Nephron progenitor cell (in vitro differentiated cells): ENCODE results near the gene ZNF804A.

Experiments
- DNase-seq: peaks from one replicate; pipeline ENCODE4 v3.0.0; 2021
- H3K27ac Mint-ChIP-seq: 2 replicates; pipeline ENCODE4 v1.8.0; 2021; ENCODE audit warnings: mild to moderate bottlenecking, moderate library complexity, mixed read lengths
- H3K27me3 Mint-ChIP-seq: 2 replicates; pipeline ENCODE4 v1.8.0; 2021; ENCODE audit warnings: mild to moderate bottlenecking, low read depth, mixed read lengths; ENCODE audit not compliant: poor library complexity
- H3K36me3 Mint-ChIP-seq: 2 replicates; pipeline ENCODE4 v1.8.0; 2021; ENCODE audit warnings: low read depth, mixed read lengths
- H3K4me1 Mint-ChIP-seq: 2 replicates; pipeline ENCODE4 v1.8.0; 2021; ENCODE audit warnings: mixed read lengths
- H3K4me3 Mint-ChIP-seq: 2 replicates; pipeline ENCODE4 v1.8.0; 2021; ENCODE audit warnings: mild to moderate bottlenecking, moderate library complexity, mixed read lengths
- H3K9me3 Mint-ChIP-seq: 2 replicates; pipeline ENCODE4 v1.8.0; 2021; ENCODE audit warnings: mild to moderate bottlenecking, moderate library complexity, mixed read lengths
- TF ChIP-seq, protein P1 (sequence below): fragments of 200-600 bp; sonication (generic); IDR thresholded peaks from 2 replicates; pipeline ENCODE4 v1.5.0; 2021; ENCODE audit warnings: antibody characterized with exemption

ZNF804A gene

DNA sequence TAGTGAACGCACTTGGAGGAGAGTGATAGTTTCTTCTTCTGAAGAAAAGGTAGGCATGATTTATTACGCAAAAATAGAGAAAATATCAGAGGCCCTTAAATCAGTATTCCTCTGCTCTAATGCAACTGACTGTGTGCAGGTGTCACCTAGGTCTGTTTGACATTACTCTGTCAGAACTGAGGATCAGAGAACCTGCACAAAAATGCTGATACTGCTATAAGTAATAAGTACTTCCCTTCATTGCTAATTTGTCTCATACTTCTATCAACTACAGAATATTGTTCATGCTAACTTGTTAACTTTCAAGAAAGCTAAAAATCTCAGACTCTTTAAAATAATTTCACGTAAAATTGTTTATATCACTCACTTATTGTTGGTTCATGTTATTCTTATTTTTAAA is 358.5 kb downstream of the ZNF804A start:
- Mint-ChIP-seq H3K9me3 (no peaks in the 10 kb centered on the region), H3K27ac (no peak overlapping the region), H3K4me1 (no peaks in the 10 kb centered on the region), H3K4me3 (no peak overlapping the region), H3K27me3 (no peaks in the 10 kb centered on the region), H3K36me3 (no peaks in the 10 kb centered on the region)
- DNase-seq = no peak
- TF ChIP-seq, protein P1, sequence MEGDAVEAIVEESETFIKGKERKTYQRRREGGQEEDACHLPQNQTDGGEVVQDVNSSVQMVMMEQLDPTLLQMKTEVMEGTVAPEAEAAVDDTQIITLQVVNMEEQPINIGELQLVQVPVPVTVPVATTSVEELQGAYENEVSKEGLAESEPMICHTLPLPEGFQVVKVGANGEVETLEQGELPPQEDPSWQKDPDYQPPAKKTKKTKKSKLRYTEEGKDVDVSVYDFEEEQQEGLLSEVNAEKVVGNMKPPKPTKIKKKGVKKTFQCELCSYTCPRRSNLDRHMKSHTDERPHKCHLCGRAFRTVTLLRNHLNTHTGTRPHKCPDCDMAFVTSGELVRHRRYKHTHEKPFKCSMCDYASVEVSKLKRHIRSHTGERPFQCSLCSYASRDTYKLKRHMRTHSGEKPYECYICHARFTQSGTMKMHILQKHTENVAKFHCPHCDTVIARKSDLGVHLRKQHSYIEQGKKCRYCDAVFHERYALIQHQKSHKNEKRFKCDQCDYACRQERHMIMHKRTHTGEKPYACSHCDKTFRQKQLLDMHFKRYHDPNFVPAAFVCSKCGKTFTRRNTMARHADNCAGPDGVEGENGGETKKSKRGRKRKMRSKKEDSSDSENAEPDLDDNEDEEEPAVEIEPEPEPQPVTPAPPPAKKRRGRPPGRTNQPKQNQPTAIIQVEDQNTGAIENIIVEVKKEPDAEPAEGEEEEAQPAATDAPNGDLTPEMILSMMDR = no peak

DNA sequence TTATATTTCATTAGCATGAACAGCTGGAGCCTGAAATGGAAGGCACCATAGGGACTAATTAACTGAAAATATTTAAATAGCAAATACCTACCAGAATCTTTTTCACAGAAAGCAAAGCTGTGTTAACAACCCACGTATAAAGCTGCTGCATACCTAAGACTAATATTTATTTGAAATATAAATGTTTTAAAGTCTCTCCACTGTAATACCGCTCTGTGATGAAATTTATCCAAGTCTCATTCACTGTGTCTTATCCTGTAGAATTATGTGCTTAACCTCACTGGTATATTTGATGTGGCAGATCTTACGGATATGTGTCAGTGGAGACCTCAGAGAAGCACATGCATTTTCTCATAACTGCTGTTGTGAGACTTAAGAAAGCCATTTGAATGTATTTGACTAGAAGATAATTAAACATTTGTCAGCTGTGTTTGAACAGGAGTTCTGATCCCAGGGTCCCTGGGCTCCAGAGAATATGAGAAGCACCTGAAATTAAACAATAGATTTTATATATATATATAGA is 373.3 kb downstream of the ZNF804A start:
- no peak for DNase-seq
- Mint-ChIP-seq H3K27me3 (no peaks in the 10 kb centered on the region), H3K27ac (no peak overlapping the region), H3K9me3 (no peaks in the 10 kb centered on the region), H3K4me1 (no peaks in the 10 kb centered on the region), H3K36me3 (no peaks in the 10 kb centered on the region), H3K4me3 (no peak overlapping the region)
- TF ChIP-seq, protein P1 = no peak
